Muscle of back (tissue), 11 donors: ENCODE results near the gene MEGF6. TPM values are rescaled to one million over a fixed set of nuclear protein-coding genes. Genes with fewer than 3 reads are reported as not detected.
"Not testable (repeated sequence)": the region's sequence is repeated elsewhere in the genome, so short reads cannot be mapped to it uniquely, and the experiment has no call there.

ENCODE experiments used
- DNase-seq, 3 donors: peaks; one replicate each; pipeline versions ENCODE4 v3.0.0 to v3.0.0-alpha.2; 2013
- polyA plus RNA-seq, 10 donors: library from polyadenylated mRNA; unstranded; fragments of 120-200 nt; gene quantifications; one replicate each; pipeline ENCODE4 v1.2.1, GENCODE V29; 2013; ENCODE audit not compliant: insufficient read length in 10 of 10

The MEGF6 gene
- polyA plus RNA-seq, 10 donors: 6.3 to 37.6 (median 9.5) TPM

- DNase-seq: no peak
These were observed 16.5 kb downstream of the MEGF6 start for GRCh38 chr1:3594706-3595377.

DNA sequence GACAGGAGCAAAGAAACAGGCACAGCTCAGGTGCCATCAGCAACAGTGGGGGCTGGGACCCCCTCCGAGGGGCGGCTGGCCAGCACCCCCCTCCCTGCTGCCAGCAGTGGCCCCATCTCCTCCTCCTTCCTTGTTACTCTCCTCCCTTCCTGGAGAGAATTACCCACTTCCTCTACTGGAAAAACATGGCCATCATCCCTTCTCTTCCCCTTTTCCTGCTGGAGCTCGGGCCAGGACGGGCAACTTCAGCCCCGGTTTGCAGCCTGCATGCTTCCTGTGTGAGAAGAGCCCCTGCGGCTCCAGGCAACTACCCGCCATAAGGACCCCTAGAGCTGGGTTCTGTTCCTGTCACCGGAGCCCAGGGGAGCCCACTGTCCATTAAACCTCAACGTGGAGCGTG lies 17.6 kb downstream of the MEGF6 start:
- no peak for DNase-seq

DNA sequence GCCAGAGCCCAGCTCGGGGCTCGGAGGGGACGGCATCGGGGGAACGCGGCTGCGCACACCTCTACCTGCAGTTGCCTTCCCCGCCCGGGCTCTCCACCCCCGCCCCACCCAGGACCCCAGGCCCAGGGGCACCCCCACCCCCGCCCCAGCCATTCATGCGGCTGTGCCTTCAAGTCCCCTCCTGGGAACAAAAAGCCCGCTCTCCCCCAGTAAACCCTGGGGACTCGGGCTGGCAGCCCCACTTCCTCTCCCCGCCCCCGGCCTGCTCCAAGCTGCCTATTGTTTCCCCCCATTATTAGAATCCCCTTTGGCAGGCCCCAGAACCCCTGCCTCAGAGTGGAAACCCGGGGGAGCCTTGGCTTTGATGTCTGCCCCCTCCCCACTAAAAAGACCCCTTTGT lies 18.0 kb downstream of the MEGF6 start:
- no peak for DNase-seq

- no peak for DNase-seq
These were observed 20.1 kb downstream of the MEGF6 start for GRCh38 chr1:3590951-3591865.

GRCh38 chr1:3590139-3590763 lies 21.1 kb downstream of the MEGF6 start:
- DNase-seq: no peak

DNA sequence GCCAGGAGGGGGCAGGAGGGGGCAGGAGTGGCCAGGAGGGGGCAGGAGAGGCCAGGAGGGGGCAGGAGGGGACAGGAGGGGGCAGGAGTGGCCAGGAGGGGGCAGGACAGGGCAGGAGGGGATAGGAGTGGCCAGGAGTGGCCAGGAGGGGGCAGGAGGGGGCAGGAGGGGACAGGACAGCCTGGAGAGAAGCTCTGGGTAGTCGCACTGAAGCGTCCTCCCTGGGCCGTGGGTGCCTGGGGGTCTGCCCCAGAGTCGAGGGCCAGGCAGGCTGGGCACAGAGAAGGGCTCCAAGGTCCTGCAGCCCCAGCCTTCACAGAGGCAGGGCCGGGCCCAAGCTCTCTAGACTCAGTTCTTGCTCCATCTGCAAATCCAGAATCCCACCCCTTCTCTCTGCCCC lies 22.9 kb downstream of the MEGF6 start:
- no peak for DNase-seq

DNA sequence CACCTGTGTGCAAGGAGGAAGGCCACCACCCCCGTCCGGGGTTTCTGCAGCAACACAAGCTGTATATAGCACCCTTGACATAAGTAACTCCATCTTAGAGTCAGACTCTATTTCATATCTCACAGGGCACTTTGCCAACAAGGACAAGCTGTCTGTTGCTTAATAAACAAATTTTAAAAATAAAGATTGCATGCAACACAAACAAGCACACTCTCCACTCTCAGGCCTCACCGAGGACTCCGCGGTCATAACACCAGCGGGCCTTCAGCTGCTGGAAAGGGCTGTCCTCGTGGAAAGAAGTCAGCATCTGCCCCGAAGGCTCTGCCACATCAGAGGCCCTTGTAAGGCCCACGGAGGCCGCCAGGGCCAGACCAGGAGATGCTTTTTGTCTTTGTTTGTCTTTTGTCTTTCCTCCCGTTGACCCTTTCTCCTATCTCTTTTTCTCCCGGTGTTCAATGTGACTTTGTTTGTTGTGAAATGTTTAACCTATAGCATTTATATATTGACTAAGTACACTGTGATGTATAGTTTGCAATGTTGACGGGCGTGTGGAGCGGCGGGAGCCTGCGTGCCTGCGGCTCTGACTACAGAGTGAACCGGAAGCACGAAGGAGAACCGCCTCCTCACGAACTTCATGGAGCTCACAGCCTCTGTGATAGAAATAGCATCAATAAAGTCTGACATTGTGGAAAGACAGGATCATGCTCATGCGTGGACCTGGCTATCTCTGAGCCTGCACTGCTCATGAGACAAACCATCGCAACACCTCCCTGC lies 24.1 kb downstream of the MEGF6 start:
- no peak for DNase-seq

DNA sequence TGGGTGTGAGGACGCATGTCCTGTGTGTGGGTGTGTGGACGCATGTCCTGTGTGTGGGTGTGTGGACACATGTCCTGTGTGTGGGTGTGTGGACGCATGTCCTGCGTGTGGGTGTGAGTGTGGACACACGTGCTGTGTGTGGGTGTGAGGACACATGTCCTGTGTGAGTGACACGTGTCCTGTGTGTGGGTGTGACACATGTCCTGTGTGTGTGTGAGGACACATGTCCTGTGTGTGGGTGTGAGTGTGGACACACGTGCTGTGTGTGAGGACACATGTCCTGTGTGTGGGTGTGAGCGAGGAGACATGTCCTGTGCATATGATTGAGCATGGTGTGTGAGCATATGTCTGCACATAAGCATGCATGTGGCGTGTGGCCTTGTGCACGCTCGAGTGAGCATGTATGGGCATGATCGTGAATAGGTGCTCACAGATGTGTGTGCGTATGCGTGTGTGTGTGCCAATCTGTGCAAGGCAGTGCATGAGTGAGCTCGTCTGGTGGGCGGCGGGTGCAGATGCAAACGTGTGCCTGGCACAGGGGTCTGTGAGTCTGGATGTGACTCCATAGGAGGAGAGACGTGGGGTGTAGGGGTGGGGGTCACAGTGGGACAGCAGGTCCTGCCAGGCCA lies 25.3 kb downstream of the MEGF6 start:
- DNase-seq: no peak

DNA sequence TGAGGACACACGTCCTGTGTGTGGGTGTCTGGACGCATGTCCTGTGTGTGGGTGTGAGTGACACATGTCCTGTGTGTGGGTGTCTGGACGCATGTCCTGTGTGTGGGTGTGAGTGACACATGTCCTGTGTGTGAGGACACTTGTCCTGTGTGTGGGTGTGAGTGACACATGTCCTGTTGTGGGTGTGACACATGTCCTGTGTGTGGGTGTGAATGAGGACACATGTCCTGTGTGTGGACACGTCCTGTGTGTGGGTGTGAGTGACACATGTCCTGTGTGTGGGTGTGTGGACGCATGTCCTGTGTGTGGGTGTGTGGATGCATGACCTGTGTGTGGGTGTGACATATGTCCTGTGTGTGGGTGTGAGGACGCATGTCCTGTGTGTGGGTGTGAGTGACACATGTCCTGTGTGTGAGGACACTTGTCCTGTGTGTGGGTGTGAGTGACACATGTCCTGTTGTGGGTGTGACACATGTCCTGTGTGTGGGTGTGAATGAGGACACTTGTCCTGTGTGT lies 25.9 kb downstream of the MEGF6 start:
- not testable (repeated sequence) for DNase-seq

DNA sequence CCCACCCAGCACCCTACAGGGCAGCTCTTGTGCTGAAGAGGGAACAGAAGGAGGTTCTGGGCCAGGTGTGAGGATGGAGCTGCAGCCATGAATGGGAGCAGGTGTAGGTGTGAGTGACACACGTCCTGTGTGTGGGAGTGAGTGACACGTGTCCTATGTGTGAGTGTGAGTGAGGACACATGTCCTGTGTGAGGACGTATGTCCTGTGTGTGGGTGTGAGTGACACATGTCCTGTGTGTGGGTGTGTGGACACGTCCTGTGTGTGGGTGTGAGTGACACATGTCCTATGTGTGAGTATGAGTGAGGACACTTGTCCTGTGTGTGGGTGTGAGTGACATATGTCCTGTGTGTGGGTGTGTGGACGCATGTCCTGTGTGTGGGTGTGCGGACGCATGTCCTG lies 26.4 kb downstream of the MEGF6 start:
- no peak for DNase-seq

DNA sequence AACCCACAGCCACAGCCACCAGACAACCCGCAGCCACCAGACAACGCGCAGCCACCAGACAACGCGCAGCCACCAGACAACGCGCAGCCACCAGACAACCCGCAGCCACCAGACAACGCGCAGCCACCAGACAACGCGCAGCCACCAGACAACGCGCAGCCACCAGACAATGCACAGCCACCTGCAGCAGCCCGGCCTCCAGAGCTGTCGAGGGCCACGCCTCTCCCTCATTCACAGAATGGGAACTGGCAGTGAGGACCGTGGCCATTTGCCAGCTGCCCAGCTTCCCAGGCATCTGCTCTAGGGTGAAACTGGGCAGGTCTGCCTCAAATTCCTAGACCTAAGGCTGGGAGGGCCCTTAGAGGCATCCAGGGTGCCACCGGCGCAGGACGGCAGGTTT lies 27.6 kb downstream of the MEGF6 start:
- not testable (repeated sequence) for DNase-seq

- DNase-seq: peak in 1 of 3 donors; percentile 42
These were observed 29.8 kb downstream of the MEGF6 start for GRCh38 chr1:3581296-3582036.

DNA sequence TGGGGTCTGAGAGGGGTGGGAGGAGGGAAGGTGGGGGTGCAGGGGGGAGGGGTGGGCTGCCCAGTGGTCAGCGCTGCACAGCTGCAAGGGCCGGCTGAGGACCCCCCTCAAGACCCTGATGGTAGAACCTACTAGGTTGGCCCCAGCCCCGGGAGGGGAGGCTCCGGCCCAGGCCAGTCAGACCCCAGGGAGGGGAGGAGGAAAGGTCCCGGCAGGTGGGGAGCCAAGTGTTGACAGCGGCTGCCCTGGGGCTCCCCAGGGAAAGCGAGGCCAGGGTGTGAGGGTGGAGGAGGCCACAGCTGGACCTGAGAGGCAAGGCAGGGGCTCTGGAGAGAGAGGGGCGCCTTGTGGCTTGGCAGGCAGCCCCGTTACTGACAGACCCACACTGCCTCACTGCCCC lies 31.1 kb downstream of the MEGF6 start:
- no peak for DNase-seq

DNA sequence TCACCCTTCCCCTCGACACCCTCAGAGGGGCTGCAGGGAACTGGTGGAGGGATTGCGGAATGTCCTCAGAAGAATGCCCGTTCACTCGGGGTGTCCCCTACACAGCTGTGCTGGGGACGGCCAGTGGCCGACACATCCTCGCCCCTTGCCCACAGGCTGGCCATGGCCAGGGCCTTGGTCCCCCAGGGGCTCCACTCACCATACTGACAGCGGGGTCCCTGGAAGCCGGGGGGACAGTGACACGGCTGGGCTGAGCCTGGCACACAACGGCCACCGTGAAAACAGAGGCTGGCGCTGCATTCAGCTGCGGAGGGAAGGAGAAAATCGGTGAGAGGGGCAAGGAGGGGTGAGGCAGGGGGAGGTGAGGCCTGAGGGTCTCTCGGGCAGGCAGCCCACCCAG lies 31.7 kb downstream of the MEGF6 start:
- no peak for DNase-seq

- no peak for DNase-seq
These were observed 32.4 kb downstream of the MEGF6 start for GRCh38 chr1:3578906-3579305.

GRCh38 chr1:3578433-3578805 lies 32.9 kb downstream of the MEGF6 start:
- DNase-seq: no peak

GRCh38 chr1:3577711-3578432 lies 33.4 kb downstream of the MEGF6 start:
- no peak for DNase-seq

- DNase-seq: peak in 1 of 3 donors; percentile 57
These were observed 34.0 kb downstream of the MEGF6 start for GRCh38 chr1:3577300-3577699.

DNA sequence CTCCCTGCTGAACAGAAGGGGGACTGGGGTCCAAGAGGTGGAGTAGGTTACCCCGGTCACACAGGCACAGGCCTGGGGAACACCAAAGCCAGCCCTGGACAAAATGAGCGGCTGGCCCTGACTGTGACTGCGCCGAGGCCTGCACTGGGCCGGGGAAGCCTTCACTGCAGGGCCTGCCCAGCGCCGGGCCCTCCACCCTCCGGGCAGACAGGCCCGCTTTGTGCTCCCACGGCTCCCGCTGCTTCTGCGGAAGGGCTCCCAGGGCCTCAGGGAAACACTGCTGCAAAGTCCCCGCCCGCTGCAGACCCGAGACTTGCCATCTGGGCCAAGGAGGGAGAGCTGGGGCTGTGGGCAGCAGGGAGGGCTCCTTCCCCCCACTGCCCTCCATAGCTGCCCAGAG lies 35.3 kb downstream of the MEGF6 start:
- DNase-seq: no peak

DNA sequence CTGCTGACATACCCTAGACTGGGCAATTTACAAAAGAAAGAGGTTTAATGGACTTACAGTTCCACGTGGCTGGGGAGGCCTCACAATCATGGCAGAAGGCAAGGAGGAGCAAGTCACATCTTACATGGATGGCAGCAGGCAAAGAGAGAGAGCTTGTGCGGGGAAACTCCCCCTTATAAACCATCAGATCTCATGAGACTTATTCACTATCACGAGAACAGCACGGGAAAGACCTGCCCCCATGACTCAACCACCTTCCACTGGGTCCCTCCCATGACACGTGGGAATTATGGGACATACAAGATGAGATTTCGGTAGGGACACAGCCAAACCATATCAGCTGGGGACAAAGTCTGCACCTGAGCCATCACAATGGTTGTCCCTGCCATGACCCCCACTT lies 35.8 kb downstream of the MEGF6 start:
- DNase-seq: not testable (repeated sequence)
